Lower leg skin (tissue), 4 donors: ENCODE results near the gene GPN2. TPM values are rescaled to one million over a fixed set of nuclear protein-coding genes. Genes with fewer than 3 reads are reported as not detected.

ENCODE experiments used
- DNase-seq, 2 donors: peaks; one replicate each; pipeline ENCODE4 v3.0.0-alpha.2; 2019; ENCODE audit warnings: low spot score in 2 of 2
- H3K4me3 ChIP-seq: fragments of 200-600 bp; sonication (generic); 2 replicates; pipeline ENCODE4 v1.5.1; 2017; ENCODE audit warnings: mild to moderate bottlenecking, low read depth; ENCODE audit not compliant: poor library complexity, severe bottlenecking
- CTCF ChIP-seq, 3 donors: fragments of 450-650 bp; IDR thresholded peaks; one replicate each; pipeline ENCODE4 v1.5.1; 2016; ENCODE audit warnings: antibody characterized with exemption in 3 of 3, mild to moderate bottlenecking in 3 of 3, moderate library complexity in 2 of 3
- POLR2A ChIP-seq, 2 donors: fragments of 450-650 bp; IDR thresholded peaks; one replicate each; pipeline ENCODE4 v1.6.1; 2016 to 2017; ENCODE audit warnings: antibody characterized with exemption in 2 of 2, mild to moderate bottlenecking in 1 of 2, moderate library complexity in 1 of 2
- WGBS, 2 donors: methylation state at CpG; one replicate each; pipeline ENCODE4 v1.1.5; 2018; 5-methylcytosine and 5-hydroxymethylcytosine counted together
- intact Hi-C: fragments of 100-400 bp; cut with DNase I; formaldehyde crosslinking; loops from one replicate; pipeline ENCODE4 v1.15.0; 2023; ENCODE audit warnings: low total_unique reads
- total RNA-seq, 4 donors: library from RNA; depleted of rRNA; stranded (reverse); fragments of >200 nt; gene quantifications; one replicate each; pipeline ENCODE4 v1.1.0, GENCODE V29; 2016

GPN2 gene
- total RNA-seq, 4 donors from 2014 or later, result 12.3 to 24.5 (median 16.4) TPM

- DNase-seq, result no peak
- 61 to 71% methylated on average over 3 of the region's 3 CpGs for WGBS, 2 donors
- intact Hi-C loops, result no loop called here
- no peak overlapping the region for H3K4me3 ChIP-seq
- TF ChIP-seq CTCF (IDR thresholded peaks at IDR 0.05), result no peak
- TF ChIP-seq POLR2A (IDR thresholded peaks at IDR 0.05), result no peak
Observed at GRCh38 chr1:26831546-26832248, 58.4 kb downstream of the GPN2 start.

- 94% methylated on average over 3 of the region's 3 CpGs for WGBS, 2 donors
- H3K4me3 ChIP-seq, result no peak overlapping the region
- TF ChIP-seq POLR2A (IDR thresholded peaks at IDR 0.05) (no peak), CTCF (IDR thresholded peaks at IDR 0.05) (no peak)
- intact Hi-C loops, result no loop called here
- DNase-seq, result no peak
Observed at GRCh38 chr1:26831059-26831458, 59.0 kb downstream of the GPN2 start.

- 87 to 93% methylated on average over 6 of the region's 6 CpGs for WGBS, 2 donors
- DNase-seq, result no peak
- intact Hi-C loops, result no loop called here
- TF ChIP-seq POLR2A (IDR thresholded peaks at IDR 0.05) (no peak), CTCF (IDR thresholded peaks at IDR 0.05) (no peak)
- no peak overlapping the region for H3K4me3 ChIP-seq
Observed at GRCh38 chr1:26829184-26829911, 60.7 kb downstream of the GPN2 start.

- no peak overlapping the region for H3K4me3 ChIP-seq
- no peak for DNase-seq
- WGBS, 2 donors, result 45 to 66% methylated on average over 4 of the region's 4 CpGs
- intact Hi-C loops, result no loop called here
- TF ChIP-seq POLR2A (IDR thresholded peaks at IDR 0.05) (no peak), CTCF (IDR thresholded peaks at IDR 0.05) (no peak)
Observed at GRCh38 chr1:26828411-26828991, 61.6 kb downstream of the GPN2 start.

DNA sequence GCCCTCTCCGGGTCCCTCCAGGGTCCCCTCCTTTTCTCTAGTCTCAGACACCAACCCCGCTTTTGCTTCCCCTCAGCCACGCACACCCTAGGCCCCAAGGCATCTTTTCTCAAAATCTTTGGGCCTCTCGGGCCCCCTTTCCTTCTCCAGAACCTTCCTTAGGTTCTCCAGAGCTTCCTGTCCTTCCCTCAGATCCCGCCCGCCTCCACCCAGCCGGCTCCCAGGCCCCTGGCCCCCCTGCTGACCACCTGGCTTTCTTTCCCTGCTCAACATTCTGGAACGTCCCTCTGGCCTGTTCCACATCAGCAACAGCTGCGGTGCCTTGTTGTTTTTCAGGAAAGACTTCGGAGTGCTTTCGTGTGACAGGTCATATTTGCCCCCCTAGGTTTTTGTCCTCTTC is 62.4 kb downstream of the GPN2 start:
- no peak for DNase-seq
- WGBS, 2 donors, result 28% methylated on average over 11 of the region's 11 CpGs
- no peak overlapping the region for H3K4me3 ChIP-seq
- intact Hi-C loops, result no loop called here
- no peak for TF ChIP-seq CTCF (IDR thresholded peaks at IDR 0.05)
- no peak for TF ChIP-seq POLR2A (IDR thresholded peaks at IDR 0.05)
